Measurements from ENCODE around the gene TMEM131L.
A peak's percentile ranks its signal among the peaks of the same experiment; 100 is the strongest.
"Not testable (repeated sequence)": the region's sequence is repeated elsewhere in the genome, so short reads cannot be mapped to it uniquely, and the experiment has no call there.

Gene TMEM131L

GRCh38 chr4:153466081-153466948, at the start of gene TMEM131L:
TMEM131L (plus strand) TSS chr4:153466360; CDS start chr4:153466398, 38 bp downstream.
- DNase-seq = peak; percentile 74 to 78

GRCh38 chr4:153416456-153416855, 49.7 kb upstream of the TMEM131L start:
- not testable (repeated sequence) for DNase-seq

- DNase-seq = no peak
Measured at GRCh38 chr4:153418121-153418520, 48.0 kb upstream of the TMEM131L start.

GRCh38 chr4:153418558-153418957, 47.6 kb upstream of the TMEM131L start:
- peak; percentile 16 to 24 for DNase-seq

- DNase-seq = no peak
Measured at GRCh38 chr4:153419029-153419428, 47.1 kb upstream of the TMEM131L start.

GRCh38 chr4:153419673-153420278, 46.4 kb upstream of the TMEM131L start:
- no peak for DNase-seq

GRCh38 chr4:153420361-153420760, 45.8 kb upstream of the TMEM131L start:
- no peak for DNase-seq

- no peak for DNase-seq
Measured at GRCh38 chr4:153421941-153422340, 44.2 kb upstream of the TMEM131L start.

GRCh38 chr4:153426207-153426885, 39.8 kb upstream of the TMEM131L start:
- no peak for DNase-seq

- no peak for DNase-seq
Measured at GRCh38 chr4:153427363-153428071, 38.6 kb upstream of the TMEM131L start.

GRCh38 chr4:153428941-153429475, 37.2 kb upstream of the TMEM131L start:
- DNase-seq = no peak

GRCh38 chr4:153432965-153433753, 33.0 kb upstream of the TMEM131L start:
- DNase-seq = peak; percentile 1 to 9

- DNase-seq = no peak
Measured at GRCh38 chr4:153433754-153434105, 32.4 kb upstream of the TMEM131L start.

GRCh38 chr4:153434190-153434589, 32.0 kb upstream of the TMEM131L start:
- DNase-seq = no peak

- no peak for DNase-seq
Measured at GRCh38 chr4:153438916-153439756, 27.0 kb upstream of the TMEM131L start.

GRCh38 chr4:153439831-153440230, 26.3 kb upstream of the TMEM131L start:
- DNase-seq = no peak

GRCh38 chr4:153440475-153440874, 25.7 kb upstream of the TMEM131L start:
- no peak for DNase-seq

GRCh38 chr4:153447175-153447905, 18.8 kb upstream of the TMEM131L start:
- no peak for DNase-seq

GRCh38 chr4:153448003-153448731, 18.0 kb upstream of the TMEM131L start:
- peak; percentile 35 to 66 for DNase-seq

- no peak for DNase-seq
Measured at GRCh38 chr4:153449338-153449737, 16.8 kb upstream of the TMEM131L start.
